Panc1 (cell line): ENCODE measurements around the gene FAT1. TPM values are rescaled to one million over a fixed set of nuclear protein-coding genes. Genes with fewer than 3 reads are reported as not detected.

ENCODE experiments used
- ATAC-seq: fragments of 200-7000 bp; cut with Tn5 transposase; 2 replicates; pipeline ENCODE4 v1.9.1; 2020; ENCODE audit warnings: mild to moderate bottlenecking, moderate library complexity
- BruUV-seq: library from RNA; stranded (reverse); fragments of 400-500 nt; replicated peaks from 2 replicates; lab custom pipeline; 2021; lab: Mats Ljungman, UMichigan
- CTCF ChIA-PET: fragments of 300-600 bp; sonication (Branson Sonifier 250); formaldehyde crosslinking; loops from one replicate; lab custom pipeline; 2022; ENCODE audit warnings: antibody characterized with exemption; lab: Charles Lee
- POLR2A ChIA-PET: fragments of 300-600 bp; sonication (Branson Sonifier 250); formaldehyde crosslinking; loops from one replicate; lab custom pipeline; 2022; ENCODE audit warnings: antibody characterized with exemption; lab: Charles Lee
- DNase-seq: peaks from one replicate; pipeline ENCODE4 v3.0.0-alpha.2; 2010; ENCODE audit warnings: low read depth, low spot score
- H3K27ac ChIP-seq: 2 replicates; pipeline ENCODE4 v1.5.1; 2011; ENCODE audit warnings: mild to moderate bottlenecking, low read length, inconsistent platforms
- H3K27me3 ChIP-seq: fragments of 200-500 bp; sonication (Bioruptor generic); 2 replicates; pipeline ENCODE4 v1.6.0; 2014; ENCODE audit warnings: low read length, inconsistent platforms; ENCODE audit not compliant: control insufficient read depth, insufficient read depth
- H3K36me3 ChIP-seq: fragments of 200-500 bp; sonication (Bioruptor generic); 2 replicates; pipeline ENCODE4 v1.5.1; 2014; ENCODE audit warnings: inconsistent platforms, mild to moderate bottlenecking, low read length, moderate library complexity; ENCODE audit not compliant: control insufficient read depth, insufficient read depth
- H3K4me1 ChIP-seq: 2 replicates; pipeline ENCODE4 v1.5.1; 2011; ENCODE audit warnings: inconsistent platforms, mild to moderate bottlenecking, low read length, moderate library complexity; ENCODE audit not compliant: control insufficient read depth, insufficient read depth
- H3K4me3 ChIP-seq, 2 experiments: 2 replicates each; pipeline ENCODE4 v1.5.1; 2011 to 2012; ENCODE audit warnings: low read depth in 2 of 2, low read length in 2 of 2, mild to moderate bottlenecking in 2 of 2, inconsistent platforms in 1 of 2, moderate library complexity in 1 of 2
- H3K9me3 ChIP-seq: fragments of 200-500 bp; sonication (Bioruptor generic); 2 replicates; pipeline ENCODE4 v1.5.1; 2014; ENCODE audit warnings: low read depth, mild to moderate bottlenecking, inconsistent platforms, low read length, moderate library complexity; ENCODE audit not compliant: control insufficient read depth, insufficient read depth
- CTCF ChIP-seq: fragments of 450-650 bp; IDR thresholded peaks from 2 replicates; pipeline ENCODE4 v1.5.1; 2017; ENCODE audit warnings: mild to moderate bottlenecking
- POLR2AphosphoS5 ChIP-seq: IDR thresholded peaks from 2 replicates; pipeline ENCODE4 v1.6.1; 2012; ENCODE audit warnings: mild to moderate bottlenecking, low read depth, low read length, moderate library complexity
- REST ChIP-seq, 2 experiments: IDR thresholded peaks; 2 replicates each; pipeline ENCODE4 v1.6.1; 2011 to 2012; ENCODE audit warnings: low read depth in 2 of 2, control low read depth in 1 of 2, low read length in 1 of 2, mild to moderate bottlenecking in 1 of 2, moderate library complexity in 1 of 2; ENCODE audit not compliant: insufficient read depth in 1 of 2
- SIN3A ChIP-seq: IDR thresholded peaks from 2 replicates; pipeline ENCODE4 v1.6.1; 2012; ENCODE audit warnings: low read depth, mild to moderate bottlenecking, low read length, moderate library complexity, borderline replicate concordance; ENCODE audit not compliant: insufficient read depth
- TCF7L2 ChIP-seq: IDR thresholded peaks from 2 replicates; pipeline ENCODE4 v1.6.1; 2011; ENCODE audit warnings: mild to moderate bottlenecking, low read depth, low read length, inconsistent platforms
- in situ Hi-C: cut with HindIII; loops from 2 replicates; pipeline ENCODE4 v1.10.0; 2016; ENCODE audit warnings: low sequenced_read_pairs, low pct_unique_long_range_greater_than_20kb
- intact Hi-C: fragments of 100-400 bp; cut with micrococcal nuclease; formaldehyde crosslinking; loops from one replicate; pipeline ENCODE4 v1.10.0; 2022; ENCODE audit not compliant: unreplicated experiment
- total RNA-seq: library from RNA; stranded (reverse); gene quantifications from one replicate; pipeline ENCODE4 v1.2.1, GENCODE V29; 2021; ENCODE audit not compliant: unreplicated experiment

The FAT1 gene
- total RNA-seq, 1 experiment from 2014 or later = 288 TPM

GRCh38 chr4:186566068-186566467, 157.6 kb downstream of the FAT1 start:
- POLR2A ChIA-PET = no interaction called here
- intact Hi-C loops = no loop called here
- no peak for TF ChIP-seq POLR2AphosphoS5
- TF ChIP-seq REST (IDR thresholded peaks at IDR 0.05; ENCODE audit: insufficient read depth in 1 of 2, low read depth in 2 of 2, low read length in 1 of 2) = no peak
- TF ChIP-seq TCF7L2 = no peak
- no peak for TF ChIP-seq CTCF
- TF ChIP-seq SIN3A = no peak
- ATAC-seq (no peak), DNase-seq (no peak)
- Histone ChIP-seq H3K27ac (no peak overlapping the region), H3K4me3 (no peak overlapping the region), H3K36me3 (no peaks in the 10 kb centered on the region), H3K4me1 (peaks cover 7% of the 10 kb centered on the region), H3K27me3 (no peaks in the 10 kb centered on the region), H3K9me3 (no peaks in the 10 kb centered on the region)
- CTCF ChIA-PET = no interaction called here
- in situ Hi-C loops = no loop called here
- BruUV-seq = no TSS peak

- BruUV-seq = no TSS peak
- intact Hi-C loops = no loop called here
- Histone ChIP-seq H3K27ac (no peak overlapping the region), H3K4me3 (no peak overlapping the region), H3K9me3 (no peaks in the 10 kb centered on the region), H3K27me3 (no peaks in the 10 kb centered on the region), H3K4me1 (peaks cover 2% of the 10 kb centered on the region; the same call in 1 of the 2 replicates), H3K36me3 (no peaks in the 10 kb centered on the region)
- POLR2A ChIA-PET = no interaction called here
- 0 out of 2 replicates have a peak, but pooled peaks have one; percentile 62 for ATAC-seq
- CTCF ChIA-PET = no interaction called here
- no peak for TF ChIP-seq TCF7L2
- TF ChIP-seq CTCF = no peak
- TF ChIP-seq SIN3A = no peak
- TF ChIP-seq REST (IDR thresholded peaks at IDR 0.05; ENCODE audit: insufficient read depth in 1 of 2, low read depth in 2 of 2, low read length in 1 of 2) = no peak
- TF ChIP-seq POLR2AphosphoS5 = no peak
- no peak for DNase-seq
- in situ Hi-C loops = no loop called here
Observed at GRCh38 chr4:186563761-186564160, 159.9 kb downstream of the FAT1 start.
